ENCODE measurements around the gene TYW3.

The TYW3 gene

DNA sequence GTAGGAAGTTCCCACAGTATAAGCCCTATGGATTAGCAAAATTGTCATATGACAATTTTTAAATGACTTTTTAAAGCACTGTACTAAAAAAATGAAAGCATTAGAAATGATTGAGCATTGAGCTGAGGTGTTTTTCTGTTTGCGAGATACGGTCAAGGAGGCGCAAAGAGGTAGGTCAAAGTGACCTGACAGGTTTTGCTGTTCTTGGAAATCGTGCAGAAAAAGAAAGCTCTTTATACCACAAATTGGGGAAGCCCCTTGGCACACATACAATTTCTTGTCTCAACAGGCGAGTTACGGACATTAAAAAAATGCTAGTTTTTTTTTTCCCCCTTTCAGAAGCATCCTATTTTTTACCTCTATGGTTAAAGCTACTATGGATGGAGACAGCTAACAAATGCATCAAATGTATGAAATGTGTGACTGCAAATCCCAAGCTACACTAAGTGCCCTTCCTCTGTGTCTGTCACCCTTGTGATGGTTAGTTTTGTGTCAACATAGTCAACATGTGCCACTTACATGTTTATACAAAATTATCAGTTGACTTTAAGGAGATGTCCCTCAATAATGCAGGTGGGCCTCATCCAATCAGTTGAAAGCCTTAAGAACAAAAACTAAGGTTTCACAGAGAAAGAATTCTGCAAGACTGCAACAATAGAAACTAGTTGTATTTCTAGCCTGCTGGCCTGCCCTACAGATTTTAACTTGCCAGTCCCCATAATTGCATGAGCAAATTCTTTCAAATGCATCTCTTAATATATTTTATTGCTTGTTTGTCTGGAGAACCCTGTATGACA is 29.4 kb upstream of the TYW3 start:
- H3K9me3 ChIP-seq (ENCODE audit: insufficient read depth, low read length, severe bottlenecking): no peaks in the 10 kb centered on the region
- H3K4me2 ChIP-seq (ENCODE audit: insufficient read depth, low read length): no peak overlapping the region
- DNase-seq: no peak
- H3K27me3 ChIP-seq (ENCODE audit: insufficient read depth, low read length, poor library complexity): no peaks in the 10 kb centered on the region
- TF ChIP-seq, protein P1, sequence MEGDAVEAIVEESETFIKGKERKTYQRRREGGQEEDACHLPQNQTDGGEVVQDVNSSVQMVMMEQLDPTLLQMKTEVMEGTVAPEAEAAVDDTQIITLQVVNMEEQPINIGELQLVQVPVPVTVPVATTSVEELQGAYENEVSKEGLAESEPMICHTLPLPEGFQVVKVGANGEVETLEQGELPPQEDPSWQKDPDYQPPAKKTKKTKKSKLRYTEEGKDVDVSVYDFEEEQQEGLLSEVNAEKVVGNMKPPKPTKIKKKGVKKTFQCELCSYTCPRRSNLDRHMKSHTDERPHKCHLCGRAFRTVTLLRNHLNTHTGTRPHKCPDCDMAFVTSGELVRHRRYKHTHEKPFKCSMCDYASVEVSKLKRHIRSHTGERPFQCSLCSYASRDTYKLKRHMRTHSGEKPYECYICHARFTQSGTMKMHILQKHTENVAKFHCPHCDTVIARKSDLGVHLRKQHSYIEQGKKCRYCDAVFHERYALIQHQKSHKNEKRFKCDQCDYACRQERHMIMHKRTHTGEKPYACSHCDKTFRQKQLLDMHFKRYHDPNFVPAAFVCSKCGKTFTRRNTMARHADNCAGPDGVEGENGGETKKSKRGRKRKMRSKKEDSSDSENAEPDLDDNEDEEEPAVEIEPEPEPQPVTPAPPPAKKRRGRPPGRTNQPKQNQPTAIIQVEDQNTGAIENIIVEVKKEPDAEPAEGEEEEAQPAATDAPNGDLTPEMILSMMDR (IDR thresholded peaks at IDR 0.05; ENCODE audit: borderline replicate concordance, extremely low read depth, low read length, poor library complexity, severe bottlenecking): no peak
- no peak for TF ChIP-seq EZH2 (IDR thresholded peaks at IDR 0.05; ENCODE audit: borderline replicate concordance, low read depth, low read length, severe bottlenecking)
- no peak overlapping the region for H3K4me3 ChIP-seq (ENCODE audit: low read depth in 1 of 2, low read length in 2 of 2)
- no peak overlapping the region for H2AFZ ChIP-seq (ENCODE audit: low read depth, low read length)
- no peaks in the 10 kb centered on the region for H3K4me1 ChIP-seq (ENCODE audit: insufficient read depth, low read length)
- H3K9ac ChIP-seq (ENCODE audit: low read depth, low read length): no peak overlapping the region
- no peak overlapping the region for H3K27ac ChIP-seq (ENCODE audit: low read length)
- H3K79me2 ChIP-seq (ENCODE audit: insufficient read depth, low read length): no peaks in the 10 kb centered on the region
- H4K20me1 ChIP-seq (ENCODE audit: insufficient read depth, low read length): no peaks in the 10 kb centered on the region
- peaks cover 8% of the 10 kb centered on the region; the same call in 1 of the 2 replicates for H3K36me3 ChIP-seq (ENCODE audit: insufficient read depth, low read length)
- ATAC-seq (ENCODE audit: insufficient read depth, low read depth): no peak

DNA sequence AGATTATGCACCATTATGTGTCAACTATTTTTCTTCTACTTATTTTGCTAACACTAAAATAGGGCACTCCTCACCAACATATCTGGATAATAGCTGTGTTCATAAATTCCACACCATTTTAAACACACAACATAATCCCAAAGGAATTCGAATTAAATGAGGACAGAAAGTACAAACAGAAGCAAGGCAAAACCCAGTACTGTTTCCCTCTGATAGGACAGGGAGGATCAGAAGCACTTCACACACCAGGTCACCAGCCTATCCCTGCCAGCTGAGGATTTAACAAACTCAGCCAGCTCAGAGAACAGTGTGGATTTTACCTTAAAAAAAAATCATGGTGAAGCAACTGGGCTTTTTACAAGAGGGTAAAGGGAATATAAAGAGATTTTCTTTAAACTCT is 20.1 kb upstream of the TYW3 start:
- H2AFZ ChIP-seq (ENCODE audit: low read depth, low read length): no peak overlapping the region
- no peaks in the 10 kb centered on the region for H3K27me3 ChIP-seq (ENCODE audit: insufficient read depth, low read length, poor library complexity)
- H3K4me1 ChIP-seq (ENCODE audit: insufficient read depth, low read length): no peaks in the 10 kb centered on the region
- no peak for TF ChIP-seq EZH2 (IDR thresholded peaks at IDR 0.05; ENCODE audit: borderline replicate concordance, low read depth, low read length, severe bottlenecking)
- TF ChIP-seq, protein P1 (IDR thresholded peaks at IDR 0.05; ENCODE audit: borderline replicate concordance, extremely low read depth, low read length, poor library complexity, severe bottlenecking): no peak
- no peak overlapping the region for H3K27ac ChIP-seq (ENCODE audit: low read length)
- ATAC-seq (ENCODE audit: insufficient read depth, low read depth): no peak
- no peaks in the 10 kb centered on the region for H3K79me2 ChIP-seq (ENCODE audit: insufficient read depth, low read length)
- no peaks in the 10 kb centered on the region for H4K20me1 ChIP-seq (ENCODE audit: insufficient read depth, low read length)
- no peak overlapping the region for H3K9ac ChIP-seq (ENCODE audit: low read depth, low read length)
- DNase-seq: no peak
- no peak overlapping the region for H3K4me2 ChIP-seq (ENCODE audit: insufficient read depth, low read length)
- H3K4me3 ChIP-seq (ENCODE audit: low read depth in 1 of 2, low read length in 2 of 2): no peak overlapping the region
- no peaks in the 10 kb centered on the region for H3K9me3 ChIP-seq (ENCODE audit: insufficient read depth, low read length, severe bottlenecking)
- H3K36me3 ChIP-seq (ENCODE audit: insufficient read depth, low read length): 0 out of 2 replicates have a peak, but pooled peaks cover 9% of the 10 kb centered on the region

DNA sequence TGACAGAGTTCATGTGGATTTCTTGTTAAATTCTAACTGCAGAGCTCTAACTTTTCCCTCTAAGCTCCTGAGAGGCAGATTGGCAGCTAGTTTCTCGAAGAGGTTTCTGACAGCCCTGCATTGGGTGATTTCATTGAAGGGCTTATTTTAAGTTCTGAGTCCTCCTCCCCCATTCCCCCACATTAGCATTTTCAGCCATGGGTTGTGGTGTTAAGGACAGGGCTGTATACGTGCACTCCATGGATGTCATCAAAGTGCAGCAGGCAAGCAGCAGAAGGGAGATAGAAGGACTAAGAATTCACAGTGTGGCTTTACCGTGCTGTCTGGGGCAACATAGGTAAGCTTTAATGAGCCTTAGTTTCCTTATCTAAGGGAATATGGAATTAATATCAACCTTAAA is 19.1 kb upstream of the TYW3 start:
- Histone ChIP-seq H2AFZ (ENCODE audit: low read depth, low read length) (no peak overlapping the region), H3K36me3 (ENCODE audit: insufficient read depth, low read length) (0 out of 2 replicates have a peak, but pooled peaks cover 9% of the 10 kb centered on the region)
- DNase-seq: no peak

More for the DNA sequence above, 19.1 kb upstream of the TYW3 start:
- TF ChIP-seq, protein P1 (IDR thresholded peaks at IDR 0.05; ENCODE audit: borderline replicate concordance, extremely low read depth, low read length, poor library complexity, severe bottlenecking): no peak
- no peak for TF ChIP-seq EZH2 (IDR thresholded peaks at IDR 0.05; ENCODE audit: borderline replicate concordance, low read depth, low read length, severe bottlenecking)
- Histone ChIP-seq H3K4me1 (ENCODE audit: insufficient read depth, low read length) (no peaks in the 10 kb centered on the region), H3K9ac (ENCODE audit: low read depth, low read length) (no peak overlapping the region), H4K20me1 (ENCODE audit: insufficient read depth, low read length) (no peaks in the 10 kb centered on the region), H3K27ac (ENCODE audit: low read length) (no peak overlapping the region), H3K27me3 (ENCODE audit: insufficient read depth, low read length, poor library complexity) (no peaks in the 10 kb centered on the region), H3K4me3 (ENCODE audit: low read depth in 1 of 2, low read length in 2 of 2) (no peak overlapping the region), H3K79me2 (ENCODE audit: insufficient read depth, low read length) (no peaks in the 10 kb centered on the region), H3K4me2 (ENCODE audit: insufficient read depth, low read length) (no peak overlapping the region), H3K9me3 (ENCODE audit: insufficient read depth, low read length, severe bottlenecking) (no peaks in the 10 kb centered on the region)
- ATAC-seq (ENCODE audit: insufficient read depth, low read depth): no peak
